ENCODE results near the gene SDCCAG8.

SDCCAG8 gene

DNA sequence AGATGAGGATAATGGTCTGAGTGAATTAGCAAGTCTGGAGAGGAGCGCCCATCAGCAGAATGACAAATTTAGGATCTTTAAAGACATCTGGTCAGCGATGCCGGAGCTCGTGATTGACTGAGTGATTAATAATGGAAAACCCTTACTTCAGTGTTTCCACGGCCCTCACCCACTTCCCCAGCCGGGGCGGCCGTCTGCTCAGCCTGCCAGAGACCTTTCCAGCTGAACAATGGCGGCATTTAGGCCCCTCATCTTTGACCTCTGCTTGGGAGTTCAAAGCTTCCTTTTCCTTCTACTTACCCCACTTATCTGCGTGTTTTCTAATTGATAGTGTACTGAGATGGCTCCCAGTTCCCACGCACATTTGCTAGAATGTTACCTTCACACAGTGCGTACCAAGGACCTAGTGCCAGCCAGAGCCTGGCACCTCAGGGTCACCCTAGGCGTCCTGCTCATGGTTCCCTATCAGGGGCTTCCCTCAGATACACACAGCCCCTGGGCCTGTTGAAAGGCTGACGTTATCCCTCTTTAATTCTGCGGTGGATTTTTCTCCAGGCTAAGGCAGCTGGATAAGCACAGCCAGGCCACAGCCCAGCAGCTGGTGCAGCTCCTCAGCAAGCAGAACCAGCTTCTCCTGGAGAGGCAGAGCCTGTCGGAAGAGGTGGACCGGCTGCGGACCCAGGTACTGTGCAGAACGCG, 232.8 kb downstream of the SDCCAG8 start:
- H3K9ac ChIP-seq (ENCODE audit: low read depth in 1 of 2, low read length in 2 of 2) = no peak overlapping the region
- H3K4me1 ChIP-seq (ENCODE audit: control insufficient read depth in 1 of 2, insufficient read depth in 2 of 2, low read length in 2 of 2) = peaks cover 0 to 4% of the 10 kb centered on the region in 2 donors
- H3K9me3 ChIP-seq (ENCODE audit: control insufficient read depth in 1 of 2, low read length in 2 of 2) = no peaks in the 10 kb centered on the region
- H3K36me3 ChIP-seq (ENCODE audit: control insufficient read depth in 1 of 2, insufficient read depth in 2 of 2, low read length in 2 of 2) = peaks cover 0 to 9% of the 10 kb centered on the region in 2 donors
- no peaks in the 10 kb centered on the region for H3K27me3 ChIP-seq (ENCODE audit: control insufficient read depth in 1 of 2, insufficient read depth in 2 of 2, low read length in 2 of 2)
- H3K4me3 ChIP-seq (ENCODE audit: low read depth in 1 of 2, low read length in 2 of 2) = no peak overlapping the region
- no peak overlapping the region for H3K27ac ChIP-seq (ENCODE audit: low read depth, low read length)

DNA sequence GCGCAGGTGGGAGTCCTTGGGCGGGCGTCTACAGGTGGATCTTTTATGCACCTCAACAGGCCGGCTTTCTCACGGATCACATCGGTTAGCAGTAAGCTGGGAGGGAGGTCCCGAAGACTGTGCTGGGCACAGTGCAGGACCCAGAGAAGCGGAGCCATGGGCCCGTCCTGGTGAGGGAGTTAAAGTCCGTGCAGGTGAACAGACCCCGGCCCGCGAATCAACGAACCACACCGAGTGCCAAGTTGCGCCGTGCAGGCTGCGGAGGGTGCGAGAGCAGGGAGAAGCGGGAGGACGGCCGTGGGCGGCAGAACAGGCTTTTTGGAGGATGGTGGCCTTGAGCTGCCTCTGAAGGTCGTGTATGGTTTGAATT, 233.3 kb downstream of the SDCCAG8 start:
- H3K9ac ChIP-seq (ENCODE audit: low read depth in 1 of 2, low read length in 2 of 2) = no peak overlapping the region

DNA sequence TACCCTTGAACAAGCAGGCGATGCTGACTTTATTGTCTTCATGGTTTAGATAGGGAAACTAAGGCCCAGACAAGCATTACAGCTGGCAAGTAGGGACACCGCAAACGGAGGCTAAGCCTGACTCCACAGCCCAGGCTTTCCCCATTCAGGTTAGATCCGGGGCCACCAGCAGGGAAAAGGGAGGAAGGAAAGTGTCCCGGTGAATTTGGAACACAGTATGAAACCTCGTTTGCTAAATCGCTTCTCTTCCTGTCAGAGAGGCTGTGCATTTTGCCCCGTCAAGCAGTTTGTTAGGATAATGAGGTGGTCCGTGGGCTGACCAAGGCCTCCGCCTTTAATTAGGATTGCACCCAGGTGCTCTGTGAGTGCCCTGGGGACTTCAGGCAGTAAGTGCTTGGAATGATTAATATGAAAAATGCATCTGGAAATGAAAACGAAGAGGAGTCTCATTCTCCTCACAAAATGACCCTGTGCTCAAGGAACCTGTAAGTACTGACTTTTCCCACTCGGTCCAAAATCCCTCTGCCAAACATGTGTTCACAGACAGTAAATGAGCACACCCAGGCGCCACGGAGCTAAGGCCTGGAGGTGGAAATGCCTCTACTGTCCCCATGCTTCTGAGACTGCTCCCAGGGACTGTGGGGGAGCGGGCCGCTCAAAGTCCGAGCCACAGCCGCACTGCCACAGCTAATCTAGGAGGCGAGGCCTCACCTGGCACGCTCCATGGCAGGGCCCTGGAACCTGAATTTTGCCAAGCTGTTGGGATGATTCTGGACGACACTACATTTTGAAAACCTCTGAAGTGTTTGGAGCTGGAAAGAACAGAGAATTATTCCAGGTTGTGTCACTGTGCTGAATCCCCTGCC, 234.1 kb downstream of the SDCCAG8 start:
- no peaks in the 10 kb centered on the region for H3K27me3 ChIP-seq (ENCODE audit: control insufficient read depth in 1 of 2, insufficient read depth in 2 of 2, low read length in 2 of 2)
- H3K9ac ChIP-seq (ENCODE audit: low read depth in 1 of 2, low read length in 2 of 2) = no peak overlapping the region
- peaks cover 0 to 4% of the 10 kb centered on the region in 2 donors for H3K4me1 ChIP-seq (ENCODE audit: control insufficient read depth in 1 of 2, insufficient read depth in 2 of 2, low read length in 2 of 2)
- no peak overlapping the region for H3K27ac ChIP-seq (ENCODE audit: low read depth, low read length)
- no peaks in the 10 kb centered on the region for H3K9me3 ChIP-seq (ENCODE audit: control insufficient read depth in 1 of 2, low read length in 2 of 2)
- no peak overlapping the region for H3K4me3 ChIP-seq (ENCODE audit: low read depth in 1 of 2, low read length in 2 of 2)
- peaks cover 0 to 9% of the 10 kb centered on the region in 2 donors for H3K36me3 ChIP-seq (ENCODE audit: control insufficient read depth in 1 of 2, insufficient read depth in 2 of 2, low read length in 2 of 2)

More for the DNA sequence above, 233.3 kb downstream of the SDCCAG8 start:
- H3K36me3 ChIP-seq (ENCODE audit: control insufficient read depth in 1 of 2, insufficient read depth in 2 of 2, low read length in 2 of 2) = peaks cover 0 to 9% of the 10 kb centered on the region in 2 donors
- peaks cover 0 to 4% of the 10 kb centered on the region in 2 donors for H3K4me1 ChIP-seq (ENCODE audit: control insufficient read depth in 1 of 2, insufficient read depth in 2 of 2, low read length in 2 of 2)
- H3K4me3 ChIP-seq (ENCODE audit: low read depth in 1 of 2, low read length in 2 of 2) = no peak overlapping the region
- no peaks in the 10 kb centered on the region for H3K9me3 ChIP-seq (ENCODE audit: control insufficient read depth in 1 of 2, low read length in 2 of 2)
- H3K27me3 ChIP-seq (ENCODE audit: control insufficient read depth in 1 of 2, insufficient read depth in 2 of 2, low read length in 2 of 2) = no peaks in the 10 kb centered on the region
- no peak overlapping the region for H3K27ac ChIP-seq (ENCODE audit: low read depth, low read length)

DNA sequence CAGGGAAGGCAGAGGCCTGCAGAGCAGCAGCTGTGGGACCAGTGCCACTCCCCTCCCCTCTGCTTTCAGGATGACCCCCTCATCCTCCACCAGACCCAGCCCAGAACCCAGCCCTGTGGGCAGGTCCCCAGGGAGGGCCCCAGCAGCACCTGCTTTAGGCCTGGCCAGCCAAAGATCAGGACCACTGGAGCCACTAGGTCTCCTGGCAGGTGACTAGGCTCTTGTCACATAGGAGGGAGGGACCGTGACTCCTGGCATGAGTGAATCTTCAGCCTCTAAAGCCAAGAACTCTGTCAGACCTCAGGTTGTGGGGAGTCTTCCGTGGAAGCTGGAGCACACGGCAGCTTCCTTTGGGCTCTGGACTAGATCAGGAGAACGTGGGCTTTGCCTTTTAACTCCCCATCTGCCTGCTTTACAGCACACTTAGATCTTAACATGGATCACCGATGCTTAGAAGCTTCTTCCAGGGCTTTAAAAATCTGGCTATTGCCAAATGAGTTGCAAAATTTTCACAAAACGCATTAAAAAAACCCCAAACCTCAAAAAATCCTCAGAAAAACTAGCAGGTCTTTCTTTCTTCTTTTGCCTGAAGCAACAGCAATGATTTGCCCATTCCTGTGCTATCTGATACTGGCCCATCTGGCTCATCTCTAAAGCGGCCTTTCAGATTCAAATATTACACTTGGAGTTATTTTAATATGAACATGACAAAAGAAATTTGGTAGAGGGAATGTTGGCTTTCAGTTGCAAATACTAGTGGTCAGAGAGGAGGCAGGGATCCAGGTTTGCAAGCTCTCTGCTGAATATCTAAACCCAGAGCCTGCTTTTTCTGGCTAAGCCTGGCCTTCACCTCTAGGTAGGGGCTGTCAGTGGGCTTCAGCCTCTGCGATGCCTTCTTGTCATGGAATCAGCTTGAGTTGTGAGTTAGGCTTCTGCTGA, 235.2 kb downstream of the SDCCAG8 start:
- Histone ChIP-seq H3K4me1 (ENCODE audit: control insufficient read depth in 1 of 2, insufficient read depth in 2 of 2, low read length in 2 of 2) (peaks cover 0 to 4% of the 10 kb centered on the region in 2 donors), H3K9ac (ENCODE audit: low read depth in 1 of 2, low read length in 2 of 2) (no peak overlapping the region), H3K36me3 (ENCODE audit: control insufficient read depth in 1 of 2, insufficient read depth in 2 of 2, low read length in 2 of 2) (peaks cover 0 to 9% of the 10 kb centered on the region in 2 donors), H3K4me3 (ENCODE audit: low read depth in 1 of 2, low read length in 2 of 2) (no peak overlapping the region), H3K27ac (ENCODE audit: low read depth, low read length) (no peak overlapping the region), H3K9me3 (ENCODE audit: control insufficient read depth in 1 of 2, low read length in 2 of 2) (no peaks in the 10 kb centered on the region), H3K27me3 (ENCODE audit: control insufficient read depth in 1 of 2, insufficient read depth in 2 of 2, low read length in 2 of 2) (no peaks in the 10 kb centered on the region)

DNA sequence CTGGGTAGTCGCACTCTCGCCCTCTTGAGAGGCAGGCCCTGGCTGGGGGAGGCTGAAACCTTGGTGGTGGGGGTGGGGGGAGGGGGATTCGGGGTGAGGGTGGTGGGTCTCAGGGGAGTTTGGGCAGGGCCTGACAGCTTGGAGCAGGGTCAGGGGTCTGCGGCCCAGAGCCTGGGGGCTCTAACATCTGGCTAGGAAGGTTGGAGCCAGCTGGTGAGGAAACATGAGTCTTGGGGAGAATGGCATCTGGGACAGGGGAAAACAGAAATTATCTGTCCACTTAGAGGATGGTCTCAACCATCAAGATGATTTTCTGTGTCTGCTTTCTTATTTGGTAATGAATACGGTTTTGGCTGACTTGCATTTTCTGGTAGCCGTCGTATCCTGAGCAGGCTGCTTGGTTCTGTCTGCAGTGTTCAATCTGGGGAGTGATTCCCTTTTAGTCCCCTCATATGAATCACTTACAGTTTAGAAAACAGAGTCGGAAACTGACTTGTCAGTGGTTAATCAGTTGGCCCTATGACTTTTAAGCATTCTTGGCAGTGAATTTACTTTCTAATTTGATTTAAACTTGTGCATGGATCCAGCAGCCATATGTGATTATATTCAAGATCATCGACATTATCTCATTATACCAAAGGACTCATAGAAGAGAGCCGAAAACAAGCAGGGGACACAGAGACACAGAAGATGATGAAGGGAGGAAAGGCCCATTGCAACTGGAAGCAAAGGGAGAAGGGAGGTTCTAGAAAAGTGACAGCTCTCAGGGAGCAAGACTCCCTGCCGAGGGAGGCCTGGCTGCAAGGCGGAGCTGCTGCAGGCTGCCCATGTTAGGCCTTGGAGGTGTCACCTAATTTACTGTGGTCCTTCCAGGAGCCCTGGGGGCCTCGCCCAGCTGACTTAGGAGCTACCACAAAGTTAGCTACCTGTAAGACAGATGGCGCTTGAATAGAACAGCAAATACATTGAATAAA, 237.6 kb downstream of the SDCCAG8 start:
- H3K27ac ChIP-seq (ENCODE audit: low read depth, low read length) = no peak overlapping the region
- no peaks in the 10 kb centered on the region for H3K9me3 ChIP-seq (ENCODE audit: control insufficient read depth in 1 of 2, low read length in 2 of 2)
- no peak overlapping the region for H3K9ac ChIP-seq (ENCODE audit: low read depth in 1 of 2, low read length in 2 of 2)
- no peaks in the 10 kb centered on the region for H3K27me3 ChIP-seq (ENCODE audit: control insufficient read depth in 1 of 2, insufficient read depth in 2 of 2, low read length in 2 of 2)
- H3K36me3 ChIP-seq (ENCODE audit: control insufficient read depth in 1 of 2, insufficient read depth in 2 of 2, low read length in 2 of 2) = peaks cover 0 to 11% of the 10 kb centered on the region in 2 donors
- H3K4me3 ChIP-seq (ENCODE audit: low read depth in 1 of 2, low read length in 2 of 2) = no peak overlapping the region
- peaks cover 0 to 4% of the 10 kb centered on the region in 2 donors for H3K4me1 ChIP-seq (ENCODE audit: control insufficient read depth in 1 of 2, insufficient read depth in 2 of 2, low read length in 2 of 2)

DNA sequence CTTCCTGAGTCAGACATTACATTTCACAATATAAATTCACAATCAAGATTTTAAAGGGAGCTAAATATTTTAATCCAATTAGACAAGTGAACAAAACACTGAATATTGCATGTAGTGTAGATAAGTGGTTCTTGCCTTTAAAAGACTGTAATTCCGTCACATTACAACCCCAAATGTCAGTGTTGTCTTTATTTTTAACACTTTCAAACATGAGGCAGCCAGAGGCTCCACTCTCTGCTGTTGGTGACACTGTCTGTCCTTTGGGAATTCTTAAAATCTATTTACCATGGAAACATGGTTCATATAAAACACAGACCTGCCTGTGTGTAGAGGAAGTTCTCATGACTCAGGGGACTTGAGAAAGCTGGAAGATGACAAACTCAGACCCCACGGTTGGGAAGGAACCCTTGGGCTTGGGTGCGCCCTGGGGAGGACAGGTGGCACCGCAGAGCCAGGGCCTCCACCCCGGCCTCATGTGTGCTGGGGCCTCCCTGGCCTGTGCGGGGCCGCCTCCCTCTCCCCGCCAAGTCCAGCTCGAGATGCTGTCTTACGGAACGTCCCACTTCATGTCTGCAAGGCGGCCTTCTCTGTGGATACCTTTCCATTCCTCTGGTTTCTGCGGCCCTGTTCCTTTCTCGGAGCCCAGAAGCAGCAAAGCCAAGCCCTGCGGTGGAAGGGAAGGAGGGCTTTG, 239.0 kb downstream of the SDCCAG8 start:
- Histone ChIP-seq H3K9ac (ENCODE audit: low read depth in 1 of 2, low read length in 2 of 2) (no peak overlapping the region), H3K9me3 (ENCODE audit: control insufficient read depth in 1 of 2, low read length in 2 of 2) (no peaks in the 10 kb centered on the region), H3K4me3 (ENCODE audit: low read depth in 1 of 2, low read length in 2 of 2) (no peak overlapping the region), H3K27me3 (ENCODE audit: control insufficient read depth in 1 of 2, insufficient read depth in 2 of 2, low read length in 2 of 2) (no peaks in the 10 kb centered on the region), H3K27ac (ENCODE audit: low read depth, low read length) (no peak overlapping the region), H3K36me3 (ENCODE audit: control insufficient read depth in 1 of 2, insufficient read depth in 2 of 2, low read length in 2 of 2) (peaks cover 0 to 11% of the 10 kb centered on the region in 2 donors), H3K4me1 (ENCODE audit: control insufficient read depth in 1 of 2, insufficient read depth in 2 of 2, low read length in 2 of 2) (peaks cover 0 to under 1% of the 10 kb centered on the region in 2 donors)

DNA sequence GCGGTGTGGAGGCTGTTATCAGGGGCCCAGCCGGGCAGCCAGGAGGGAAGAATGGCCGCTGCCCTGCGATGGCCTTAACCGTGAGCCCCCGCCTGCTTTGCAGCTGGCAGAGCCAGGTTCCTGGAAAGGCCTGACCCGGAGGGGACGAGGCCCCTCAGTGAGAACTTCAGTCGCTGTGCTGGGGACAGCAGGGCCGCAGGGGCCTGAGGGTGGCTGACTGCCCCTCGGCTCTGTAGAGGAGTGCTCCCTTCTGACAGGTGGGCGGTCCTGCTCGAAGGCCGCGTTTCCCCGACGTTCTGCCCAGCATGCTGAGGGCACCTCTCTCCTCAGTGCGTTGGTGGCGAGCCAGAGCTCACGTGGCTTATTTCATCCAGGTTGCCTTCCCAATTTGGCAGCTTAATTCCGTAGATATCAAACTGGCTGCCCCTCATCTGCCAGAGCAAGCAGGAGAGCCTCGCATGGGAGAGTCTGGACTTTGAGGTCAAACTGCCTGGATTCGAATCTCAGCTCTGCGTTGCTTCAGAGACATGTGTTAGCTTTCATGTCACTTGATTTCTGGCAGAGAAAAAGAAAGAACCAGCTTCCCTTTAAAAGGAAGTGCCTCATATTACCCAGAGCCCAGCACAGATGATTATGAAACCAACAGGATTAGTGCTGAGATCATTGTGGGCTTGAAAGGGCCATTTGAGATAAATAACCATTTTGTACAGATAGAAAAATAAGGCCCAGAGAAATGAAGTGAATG, 239.8 kb downstream of the SDCCAG8 start:
- Histone ChIP-seq H3K27ac (ENCODE audit: low read depth, low read length) (no peak overlapping the region), H3K4me3 (ENCODE audit: low read depth in 1 of 2, low read length in 2 of 2) (no peak overlapping the region)

DNA sequence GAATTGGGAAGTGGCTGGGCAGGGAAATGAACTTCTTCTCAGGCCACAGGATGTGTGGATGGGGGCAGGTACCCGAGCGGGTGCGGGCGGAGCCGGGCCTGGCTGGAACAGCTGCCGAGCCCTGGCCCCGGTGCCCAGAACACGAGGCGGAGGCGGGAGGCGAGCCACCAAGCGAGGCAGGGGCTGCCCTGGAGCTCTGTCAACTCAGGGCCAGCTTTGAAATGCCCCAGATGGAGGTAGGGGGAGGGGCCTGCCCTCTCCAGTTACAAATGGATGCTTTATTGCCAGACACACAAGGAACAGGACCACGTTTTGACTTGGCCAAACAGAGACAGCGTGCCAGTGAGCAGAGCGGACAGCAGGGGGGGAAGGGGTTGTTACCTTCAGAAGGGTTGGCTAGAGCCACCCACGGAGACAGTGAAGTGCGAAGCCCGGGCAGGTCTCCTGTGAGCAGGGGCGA, 240.4 kb downstream of the SDCCAG8 start:
- no peak overlapping the region for H3K9ac ChIP-seq (ENCODE audit: low read depth in 1 of 2, low read length in 2 of 2)
- H3K9me3 ChIP-seq (ENCODE audit: control insufficient read depth in 1 of 2, low read length in 2 of 2) = no peaks in the 10 kb centered on the region
- no peaks in the 10 kb centered on the region for H3K27me3 ChIP-seq (ENCODE audit: control insufficient read depth in 1 of 2, insufficient read depth in 2 of 2, low read length in 2 of 2)
- no peak overlapping the region for H3K27ac ChIP-seq (ENCODE audit: low read depth, low read length)
- H3K4me3 ChIP-seq (ENCODE audit: low read depth in 1 of 2, low read length in 2 of 2) = no peak overlapping the region
- H3K36me3 ChIP-seq (ENCODE audit: control insufficient read depth in 1 of 2, insufficient read depth in 2 of 2, low read length in 2 of 2) = peaks cover 0 to 3% of the 10 kb centered on the region in 2 donors
- H3K4me1 ChIP-seq (ENCODE audit: control insufficient read depth in 1 of 2, insufficient read depth in 2 of 2, low read length in 2 of 2) = no peaks in the 10 kb centered on the region

More for the DNA sequence above, 239.8 kb downstream of the SDCCAG8 start:
- no peak overlapping the region for H3K9ac ChIP-seq (ENCODE audit: low read depth in 1 of 2, low read length in 2 of 2)
- no peaks in the 10 kb centered on the region for H3K4me1 ChIP-seq (ENCODE audit: control insufficient read depth in 1 of 2, insufficient read depth in 2 of 2, low read length in 2 of 2)
- peaks cover 0 to 7% of the 10 kb centered on the region in 2 donors for H3K36me3 ChIP-seq (ENCODE audit: control insufficient read depth in 1 of 2, insufficient read depth in 2 of 2, low read length in 2 of 2)
- H3K9me3 ChIP-seq (ENCODE audit: control insufficient read depth in 1 of 2, low read length in 2 of 2) = no peaks in the 10 kb centered on the region
- H3K27me3 ChIP-seq (ENCODE audit: control insufficient read depth in 1 of 2, insufficient read depth in 2 of 2, low read length in 2 of 2) = no peaks in the 10 kb centered on the region

Measured in duodenal mucosa (tissue), 2 donors.